Fibroblast of lung (primary cell): Measurements from ENCODE around the gene ITLN1. TPM values are rescaled to one million over a fixed set of nuclear protein-coding genes. Genes with fewer than 3 reads are reported as not detected.
"Not testable (repeated sequence)": the region's sequence is repeated elsewhere in the genome, so short reads cannot be mapped to it uniquely, and the experiment has no call there.

Source experiments
- DNase-seq, 2 donors: peaks; one replicate each; pipeline versions ENCODE4 v3.0.0 to v3.0.0-alpha.2; 2010; ENCODE audit warnings: low read depth in 2 of 2
- H2AFZ ChIP-seq: 2 replicates; pipeline ENCODE4 v1.5.1; 2012; ENCODE audit warnings: low read length, control low read depth, inconsistent platforms
- H3K27ac ChIP-seq: 2 replicates; pipeline ENCODE4 v1.5.1; 2011; ENCODE audit warnings: low read length, control low read depth; ENCODE audit not compliant: insufficient read depth
- H3K27me3 ChIP-seq: 2 replicates; pipeline ENCODE4 v1.5.1; 2011; ENCODE audit warnings: mild to moderate bottlenecking, low read length; ENCODE audit not compliant: control insufficient read depth, insufficient read depth
- H3K36me3 ChIP-seq: 2 replicates; pipeline ENCODE4 v1.5.1; 2011; ENCODE audit warnings: low read length; ENCODE audit not compliant: control insufficient read depth, insufficient read depth
- H3K4me1 ChIP-seq: 2 replicates; pipeline ENCODE4 v1.5.1; 2011; ENCODE audit warnings: low read length; ENCODE audit not compliant: control insufficient read depth, insufficient read depth; ENCODE audit errors: extremely low read depth
- H3K4me2 ChIP-seq: 2 replicates; pipeline ENCODE4 v1.5.1; 2011; ENCODE audit warnings: low read length, control low read depth; ENCODE audit not compliant: insufficient read depth; ENCODE audit errors: extremely low read depth
- H3K4me3 ChIP-seq, 4 experiments: fragments of 200-600 bp in 1 of 4; sonication (generic) in 1 of 4; replicated peaks in 1 of 4; 2 replicates each; pipeline ENCODE4 v1.5.1; 2011 to 2016; ENCODE audit warnings: low read length in 4 of 4, low read depth in 3 of 4, mild to moderate bottlenecking in 3 of 4, control low read depth in 2 of 4, inconsistent platforms in 1 of 4, mixed read lengths in 1 of 4; ENCODE audit not compliant: insufficient read depth in 1 of 4; ENCODE audit errors: control extremely low read depth in 1 of 4
- H3K79me2 ChIP-seq: 2 replicates; pipeline ENCODE4 v1.5.1; 2012; ENCODE audit warnings: mild to moderate bottlenecking, low read length, inconsistent platforms; ENCODE audit not compliant: control insufficient read depth, insufficient read depth
- H3K9ac ChIP-seq: 2 replicates; pipeline ENCODE4 v1.5.1; 2011; ENCODE audit warnings: mild to moderate bottlenecking, low read length, control low read depth; ENCODE audit not compliant: insufficient read depth
- H3K9me3 ChIP-seq: 2 replicates; pipeline ENCODE4 v1.5.1; 2012; ENCODE audit warnings: low read depth, low read length; ENCODE audit not compliant: control insufficient read depth, insufficient read depth
- H4K20me1 ChIP-seq: 2 replicates; pipeline ENCODE4 v1.5.1; 2011; ENCODE audit warnings: low read length; ENCODE audit not compliant: control insufficient read depth, insufficient read depth; ENCODE audit errors: extremely low read depth
- EZH2 ChIP-seq: IDR thresholded peaks from 2 replicates; pipeline ENCODE4 v1.5.1; 2012; ENCODE audit warnings: low read length, control low read depth, mild to moderate bottlenecking; ENCODE audit errors: missing control alignments
- polyA plus RNA-seq, 2 donors: library from polyadenylated mRNA; depleted of rRNA in 1 of 2; stranded (reverse) in 1 of 2; unstranded in 1 of 2; fragments of >200 nt; gene quantifications; 2 replicates each; pipeline ENCODE4 v1.2.1, GENCODE V29; 2011 to 2012; ENCODE audit warnings: missing spikeins in 1 of 2
- total RNA-seq: library from RNA; depleted of rRNA; stranded (reverse); fragments of >200 nt; gene quantifications from 2 replicates; pipeline ENCODE4 v1.2.1, GENCODE V29; 2014
- TF ChIP-seq, protein P1 (sequence below), 2 donors: IDR thresholded peaks in 1 of 2; conservative IDR thresholded peaks in 1 of 2; 1 replicate in 1 of 2; 2 replicates in 1 of 2; pipeline ENCODE4 v1.5.1; 2011 to 2012; ENCODE audit warnings: low read length in 2 of 2, control low read depth in 1 of 2, inconsistent platforms in 1 of 2, low read depth in 1 of 2, mild to moderate bottlenecking in 1 of 2

Gene ITLN1
- total and polyA plus RNA-seq, 2 donors (not counting 1 experiment from before 2014, with no cell fraction given) = not detected

DNA sequence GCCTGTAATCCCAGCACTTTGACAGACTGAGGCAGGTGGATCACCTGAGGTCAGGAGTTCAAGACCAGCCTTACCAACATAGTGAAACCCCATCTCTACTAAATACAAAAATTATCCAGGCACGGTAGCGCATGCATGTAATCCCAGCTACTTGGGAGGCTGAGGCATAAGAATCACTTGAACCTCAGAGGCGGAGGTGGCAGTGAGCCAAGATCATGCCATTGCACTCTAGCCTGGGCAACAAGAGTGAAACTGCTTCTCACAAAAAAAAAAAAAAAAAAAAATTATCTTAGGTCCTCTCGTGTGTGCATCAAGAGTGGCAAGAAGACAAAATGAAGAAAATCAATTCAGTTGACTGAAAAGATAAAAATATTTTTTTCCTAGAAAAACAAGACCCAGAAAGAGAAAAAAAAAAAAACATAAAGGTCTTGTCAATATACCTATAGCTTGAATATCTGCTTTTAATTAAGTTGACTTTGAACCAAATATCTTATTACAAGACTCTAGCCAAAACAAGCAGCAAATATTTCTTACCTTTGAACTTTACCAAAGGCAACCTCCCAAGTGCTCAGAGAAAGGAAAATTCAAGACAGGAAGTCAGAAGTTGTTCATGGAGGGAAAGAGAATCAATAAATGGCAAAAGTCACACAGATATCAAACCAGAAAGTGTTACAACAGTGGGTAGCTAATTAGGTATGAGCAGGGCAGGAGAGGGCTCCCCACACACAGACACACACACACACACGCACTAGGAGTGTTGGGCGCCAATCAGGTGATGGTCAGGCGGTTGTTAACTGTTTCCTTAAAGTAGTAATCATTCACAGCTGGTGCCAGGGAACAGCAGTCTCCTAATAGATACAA lies 40.0 kb upstream of the ITLN1 start:
- TF ChIP-seq, protein P1, sequence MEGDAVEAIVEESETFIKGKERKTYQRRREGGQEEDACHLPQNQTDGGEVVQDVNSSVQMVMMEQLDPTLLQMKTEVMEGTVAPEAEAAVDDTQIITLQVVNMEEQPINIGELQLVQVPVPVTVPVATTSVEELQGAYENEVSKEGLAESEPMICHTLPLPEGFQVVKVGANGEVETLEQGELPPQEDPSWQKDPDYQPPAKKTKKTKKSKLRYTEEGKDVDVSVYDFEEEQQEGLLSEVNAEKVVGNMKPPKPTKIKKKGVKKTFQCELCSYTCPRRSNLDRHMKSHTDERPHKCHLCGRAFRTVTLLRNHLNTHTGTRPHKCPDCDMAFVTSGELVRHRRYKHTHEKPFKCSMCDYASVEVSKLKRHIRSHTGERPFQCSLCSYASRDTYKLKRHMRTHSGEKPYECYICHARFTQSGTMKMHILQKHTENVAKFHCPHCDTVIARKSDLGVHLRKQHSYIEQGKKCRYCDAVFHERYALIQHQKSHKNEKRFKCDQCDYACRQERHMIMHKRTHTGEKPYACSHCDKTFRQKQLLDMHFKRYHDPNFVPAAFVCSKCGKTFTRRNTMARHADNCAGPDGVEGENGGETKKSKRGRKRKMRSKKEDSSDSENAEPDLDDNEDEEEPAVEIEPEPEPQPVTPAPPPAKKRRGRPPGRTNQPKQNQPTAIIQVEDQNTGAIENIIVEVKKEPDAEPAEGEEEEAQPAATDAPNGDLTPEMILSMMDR (conservative IDR thresholded peaks at IDR 0.05 in 1 of 2, IDR thresholded peaks at IDR 0.05 in 1 of 2; ENCODE audit: low read depth in 1 of 2, low read length in 2 of 2) = no peak
- no peak for TF ChIP-seq EZH2
- H4K20me1 ChIP-seq = no peaks in the 10 kb centered on the region
- no peaks in the 10 kb centered on the region for H3K9me3 ChIP-seq
- H3K27ac ChIP-seq = no peak overlapping the region
- H3K4me2 ChIP-seq = no peak overlapping the region
- no peaks in the 10 kb centered on the region for H3K27me3 ChIP-seq
- no peak for DNase-seq
- H3K36me3 ChIP-seq = no peaks in the 10 kb centered on the region
- no peak overlapping the region for H3K4me3 ChIP-seq
- no peaks in the 10 kb centered on the region for H3K4me1 ChIP-seq
- no peak overlapping the region for H2AFZ ChIP-seq
- H3K79me2 ChIP-seq = no peaks in the 10 kb centered on the region
- no peak overlapping the region for H3K9ac ChIP-seq

- TF ChIP-seq, protein P1 (conservative IDR thresholded peaks at IDR 0.05 in 1 of 2, IDR thresholded peaks at IDR 0.05 in 1 of 2; ENCODE audit: low read depth in 1 of 2, low read length in 2 of 2) = no peak
- TF ChIP-seq EZH2 = no peak
- Histone ChIP-seq H3K27me3 (no peaks in the 10 kb centered on the region), H3K36me3 (no peaks in the 10 kb centered on the region), H3K9me3 (no peaks in the 10 kb centered on the region), H3K4me3 (no peak overlapping the region), H3K79me2 (no peaks in the 10 kb centered on the region), H3K4me1 (no peaks in the 10 kb centered on the region), H2AFZ (no peak overlapping the region), H3K9ac (no peak overlapping the region), H3K4me2 (no peak overlapping the region), H4K20me1 (no peaks in the 10 kb centered on the region), H3K27ac (no peak overlapping the region)
- no peak for DNase-seq
Measured at GRCh38 chr1:160916666-160917065, 31.7 kb upstream of the ITLN1 start.

DNA sequence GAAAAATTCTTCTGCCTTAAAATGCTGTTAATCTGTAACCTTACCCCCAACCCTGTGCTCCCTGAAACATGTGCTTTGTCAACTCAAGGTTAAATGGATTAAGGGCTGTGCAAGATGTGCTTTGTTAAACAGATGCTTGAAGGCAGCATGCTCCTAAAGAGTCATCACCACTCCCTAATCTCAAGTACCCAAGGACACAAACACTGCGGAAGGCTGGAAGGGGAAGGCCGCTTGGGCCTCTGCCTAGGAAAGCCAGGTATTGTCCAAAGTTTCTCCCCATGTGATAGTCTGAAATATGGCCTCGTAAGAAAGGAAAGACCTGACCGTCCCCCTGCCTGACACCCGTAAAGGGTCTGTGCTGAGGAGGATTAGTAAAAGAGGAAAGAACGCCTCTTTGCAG lies 28.2 kb upstream of the ITLN1 start:
- H3K4me1 ChIP-seq, H3K9ac ChIP-seq, H3K27ac ChIP-seq, H2AFZ ChIP-seq, H3K36me3 ChIP-seq, H3K27me3 ChIP-seq, H3K4me2 ChIP-seq, DNase-seq, H3K4me3 ChIP-seq, H3K79me2 ChIP-seq, H4K20me1 ChIP-seq, H3K9me3 ChIP-seq: not testable (repeated sequence)
